HG02884 (cell line): ENCODE results near the gene TPRN.

ENCODE experiments used
- ATAC-seq: cut with Tn5 transposase; IDR thresholded peaks from one replicate; pipeline ENCODE4 v1.9.1; 2021; ENCODE audit warnings: mild to moderate bottlenecking, moderate library complexity; ENCODE audit not compliant: unreplicated experiment

Gene TPRN

DNA sequence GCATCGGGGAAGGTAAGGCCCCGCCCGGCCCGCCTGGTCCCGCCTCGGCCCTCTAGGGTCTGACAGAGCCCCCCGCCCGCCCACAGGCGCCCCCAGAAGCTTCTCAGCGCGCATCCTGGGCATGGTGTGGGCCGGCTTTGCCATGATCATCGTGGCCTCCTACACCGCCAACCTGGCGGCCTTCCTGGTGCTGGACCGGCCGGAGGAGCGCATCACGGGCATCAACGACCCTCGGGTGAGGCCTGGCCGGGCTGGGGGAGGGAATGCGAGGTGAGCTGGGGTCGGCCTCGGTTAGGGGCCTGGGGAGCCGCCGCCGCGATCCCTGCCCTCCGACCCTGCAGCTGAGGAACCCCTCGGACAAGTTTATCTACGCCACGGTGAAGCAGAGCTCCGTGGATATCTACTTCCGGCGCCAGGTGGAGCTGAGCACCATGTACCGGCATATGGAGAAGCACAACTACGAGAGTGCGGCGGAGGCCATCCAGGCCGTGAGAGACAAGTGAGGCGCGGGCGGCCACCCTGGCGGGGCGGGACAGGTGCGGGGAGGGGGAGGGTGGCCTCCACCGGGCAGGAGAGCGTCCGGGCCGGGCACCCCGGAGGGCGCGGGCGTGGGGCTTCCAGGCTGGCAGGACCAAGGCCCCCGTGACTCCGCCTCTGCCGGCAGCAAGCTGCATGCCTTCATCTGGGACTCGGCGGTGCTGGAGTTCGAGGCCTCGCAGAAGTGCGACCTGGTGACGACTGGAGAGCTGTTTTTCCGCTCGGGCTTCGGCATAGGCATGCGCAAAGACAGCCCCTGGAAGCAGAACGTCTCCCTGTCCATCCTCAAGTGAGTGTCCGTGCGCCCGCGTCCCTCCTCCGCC, 37.8 kb downstream of the TPRN start:
- no peak for ATAC-seq

DNA sequence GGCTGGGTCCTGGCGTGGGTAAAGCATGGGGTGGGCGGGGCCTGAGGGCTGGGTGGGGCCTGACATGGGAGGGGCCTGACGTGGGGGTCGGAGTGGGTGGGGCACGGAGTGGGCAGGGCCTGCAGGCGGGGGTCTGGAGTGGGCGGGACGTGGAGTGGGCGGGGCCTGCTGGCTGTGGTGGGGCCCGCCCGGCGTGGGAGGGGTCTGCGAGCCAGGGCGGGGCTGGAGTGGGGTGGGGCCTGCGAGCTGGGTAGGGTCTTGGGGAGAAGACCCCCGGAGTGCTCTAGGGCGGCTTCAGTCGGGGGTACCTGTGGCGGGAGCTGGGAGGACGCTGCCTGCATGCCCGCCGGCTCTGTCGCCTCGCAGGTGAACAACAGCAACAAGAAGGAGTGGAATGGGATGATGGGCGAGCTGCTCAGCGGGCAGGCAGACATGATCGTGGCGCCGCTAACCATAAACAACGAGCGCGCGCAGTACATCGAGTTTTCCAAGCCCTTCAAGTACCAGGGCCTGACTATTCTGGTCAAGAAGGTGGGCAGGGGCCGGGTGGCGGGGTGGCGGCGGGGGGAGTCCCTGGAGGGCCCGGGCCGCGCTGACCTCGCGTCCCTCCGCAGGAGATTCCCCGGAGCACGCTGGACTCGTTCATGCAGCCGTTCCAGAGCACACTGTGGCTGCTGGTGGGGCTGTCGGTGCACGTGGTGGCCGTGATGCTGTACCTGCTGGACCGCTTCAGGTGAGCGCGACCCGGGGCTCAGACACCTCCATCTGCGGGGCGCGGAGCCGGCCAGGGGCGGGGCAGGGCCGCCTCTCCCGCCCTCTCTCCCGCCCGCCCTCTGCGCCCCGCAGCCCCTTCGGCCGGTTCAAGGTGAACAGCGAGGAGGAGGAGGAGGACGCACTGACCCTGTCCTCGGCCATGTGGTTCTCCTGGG, 38.7 kb downstream of the TPRN start:
- ATAC-seq = no peak

DNA sequence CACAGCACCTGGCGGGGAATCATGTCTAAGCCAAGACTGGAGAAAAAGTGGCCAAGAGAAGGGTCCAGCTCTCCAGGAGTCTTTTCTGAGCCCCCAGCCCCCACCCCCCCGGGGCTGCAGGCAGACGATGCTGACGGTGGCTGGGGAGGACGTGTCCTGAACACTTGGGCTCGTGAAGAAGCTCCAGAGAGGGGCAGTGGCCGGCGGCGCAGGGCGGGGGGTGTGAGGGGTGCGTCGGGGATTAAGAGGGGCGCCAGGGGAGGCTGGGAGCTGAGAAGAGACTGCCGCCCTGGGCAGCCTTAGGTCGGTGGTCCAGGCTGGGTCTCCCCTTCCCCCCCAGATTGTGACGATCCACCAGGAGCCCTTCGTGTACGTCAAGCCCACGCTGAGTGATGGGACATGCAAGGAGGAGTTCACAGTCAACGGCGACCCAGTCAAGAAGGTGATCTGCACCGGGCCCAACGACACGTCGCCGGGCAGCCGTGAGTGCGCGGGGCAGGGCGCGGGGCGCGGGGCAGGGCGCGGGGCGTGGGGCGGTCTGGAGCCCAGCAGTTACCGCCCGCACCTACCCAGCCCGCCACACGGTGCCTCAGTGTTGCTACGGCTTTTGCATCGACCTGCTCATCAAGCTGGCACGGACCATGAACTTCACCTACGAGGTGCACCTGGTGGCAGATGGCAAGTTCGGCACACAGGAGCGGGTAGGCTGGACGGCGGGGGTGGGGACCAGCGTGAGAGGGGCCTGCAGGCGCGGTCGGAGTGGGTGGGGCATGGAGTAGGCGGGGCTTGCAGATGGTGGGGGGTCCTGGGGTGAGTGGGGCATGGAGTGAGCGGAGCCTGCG, 39.6 kb downstream of the TPRN start:
- no peak for ATAC-seq

DNA sequence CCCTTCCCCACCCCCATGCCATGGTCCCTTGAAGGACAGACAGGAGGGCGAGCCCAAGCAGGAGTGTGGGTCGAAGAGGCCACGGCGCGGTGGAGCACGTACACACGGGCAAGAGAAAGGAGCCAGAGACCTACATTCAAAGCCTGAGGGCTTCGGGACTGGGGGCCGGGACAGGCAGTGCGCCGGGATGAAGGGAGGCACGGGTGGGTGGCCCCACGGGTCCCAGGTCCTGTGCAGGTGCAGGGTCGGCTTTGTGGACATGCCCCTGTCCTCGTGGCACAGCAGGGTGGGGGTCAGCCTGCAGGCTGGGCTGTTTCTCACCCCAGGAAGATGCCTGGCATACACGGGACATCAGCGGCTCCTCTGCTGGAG, 40.5 kb downstream of the TPRN start:
- ATAC-seq = no peak

DNA sequence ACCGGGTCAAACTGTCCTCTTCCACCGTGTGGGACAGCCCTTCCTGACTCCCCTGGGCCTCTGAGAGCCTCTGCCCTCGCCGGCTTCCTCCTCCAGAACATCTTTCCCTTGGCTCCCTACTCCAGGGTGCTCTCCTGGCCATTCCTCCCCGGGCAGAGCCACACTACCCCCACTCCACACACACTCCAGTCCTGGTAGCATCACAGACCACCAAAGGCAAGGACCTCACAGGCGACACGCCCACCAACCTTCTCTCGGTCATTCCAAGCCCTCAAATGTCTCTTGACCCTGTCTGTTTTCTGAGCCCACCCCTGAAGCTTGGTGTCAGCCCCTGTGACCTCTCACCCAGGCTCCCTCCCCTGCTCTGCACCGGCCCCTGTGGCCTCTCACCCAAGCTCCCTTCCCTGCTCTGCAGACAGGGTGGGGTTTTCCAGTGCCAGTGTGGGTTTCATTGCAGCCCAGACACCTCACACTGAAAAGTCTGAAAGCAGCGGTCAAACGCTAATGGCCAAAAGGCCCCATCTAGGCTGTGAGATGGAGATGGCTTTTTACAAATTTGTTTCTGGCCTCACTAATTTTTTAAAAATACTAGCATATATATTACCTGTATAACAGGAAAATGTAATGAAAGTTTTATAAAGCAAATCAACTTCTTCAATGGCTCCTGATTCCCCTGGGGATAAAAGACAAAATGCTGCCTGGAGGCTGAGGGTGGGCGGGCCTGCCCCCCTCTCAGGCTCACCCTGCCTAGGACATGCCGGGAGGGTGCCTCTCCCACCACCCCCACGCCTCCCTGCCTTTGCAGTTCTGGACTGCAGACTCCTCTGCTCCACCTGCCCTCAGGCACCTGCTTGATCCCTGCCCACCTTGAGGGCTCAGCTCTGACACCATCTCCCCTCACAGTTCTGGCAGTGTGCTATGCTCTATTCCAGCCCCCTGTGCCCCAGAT, 41.2 kb downstream of the TPRN start:
- ATAC-seq = no peak

DNA sequence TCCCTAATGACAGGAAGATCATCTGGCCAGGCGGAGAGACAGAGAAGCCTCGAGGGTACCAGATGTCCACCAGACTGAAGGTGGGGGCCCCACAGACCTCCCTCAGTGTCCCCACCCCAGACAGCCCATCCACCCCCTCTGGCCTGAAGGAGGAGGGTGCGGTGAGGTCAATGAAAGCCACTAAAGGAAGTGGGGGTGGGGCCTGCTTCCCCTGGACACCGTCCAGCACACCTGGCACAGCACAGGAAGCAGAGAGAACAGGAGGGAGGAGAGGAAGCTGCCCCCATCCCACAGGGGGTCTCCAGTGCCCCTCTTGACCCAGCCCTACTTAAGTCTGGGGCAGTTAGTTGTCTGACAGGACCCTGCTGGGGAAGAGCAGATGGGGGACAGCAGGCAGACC, 41.9 kb downstream of the TPRN start:
- ATAC-seq = no peak

DNA sequence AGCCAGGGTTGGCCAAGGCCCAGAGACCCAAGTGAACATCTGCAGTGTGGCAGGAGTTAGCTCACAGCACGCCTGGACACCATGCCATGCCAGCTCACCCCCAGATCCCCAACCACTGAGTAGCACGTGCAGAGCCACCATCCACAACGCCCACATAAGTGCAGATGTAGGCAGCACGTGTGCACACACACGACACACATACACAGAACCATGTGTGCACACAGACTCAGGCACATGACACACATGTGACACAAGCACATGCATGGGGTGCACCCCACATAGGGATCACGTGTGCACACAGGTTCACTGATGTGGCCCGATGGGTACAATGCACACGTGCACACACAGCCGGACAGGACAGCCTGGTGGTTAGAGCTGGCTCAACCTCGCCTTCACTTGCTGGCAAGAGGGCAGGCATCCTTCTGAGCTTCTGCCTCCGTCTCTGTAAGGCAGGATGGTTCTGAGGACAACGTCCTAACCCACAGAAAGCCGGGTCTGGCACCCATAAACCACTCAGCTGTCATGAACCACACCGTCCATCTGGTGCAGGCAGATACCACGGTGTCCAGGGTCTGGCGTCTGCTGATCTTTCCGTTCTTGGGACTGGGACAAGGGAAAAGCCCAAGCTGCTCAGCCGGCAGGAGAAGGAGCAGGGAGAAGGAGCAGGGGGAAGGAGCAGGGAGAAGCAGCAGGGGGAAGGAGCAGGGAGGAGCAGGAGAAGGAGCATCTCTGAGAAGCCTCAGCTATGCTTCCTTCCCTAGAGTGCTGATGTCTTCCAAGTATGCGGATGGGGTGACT, 42.7 kb downstream of the TPRN start:
- ATAC-seq = no peak

DNA sequence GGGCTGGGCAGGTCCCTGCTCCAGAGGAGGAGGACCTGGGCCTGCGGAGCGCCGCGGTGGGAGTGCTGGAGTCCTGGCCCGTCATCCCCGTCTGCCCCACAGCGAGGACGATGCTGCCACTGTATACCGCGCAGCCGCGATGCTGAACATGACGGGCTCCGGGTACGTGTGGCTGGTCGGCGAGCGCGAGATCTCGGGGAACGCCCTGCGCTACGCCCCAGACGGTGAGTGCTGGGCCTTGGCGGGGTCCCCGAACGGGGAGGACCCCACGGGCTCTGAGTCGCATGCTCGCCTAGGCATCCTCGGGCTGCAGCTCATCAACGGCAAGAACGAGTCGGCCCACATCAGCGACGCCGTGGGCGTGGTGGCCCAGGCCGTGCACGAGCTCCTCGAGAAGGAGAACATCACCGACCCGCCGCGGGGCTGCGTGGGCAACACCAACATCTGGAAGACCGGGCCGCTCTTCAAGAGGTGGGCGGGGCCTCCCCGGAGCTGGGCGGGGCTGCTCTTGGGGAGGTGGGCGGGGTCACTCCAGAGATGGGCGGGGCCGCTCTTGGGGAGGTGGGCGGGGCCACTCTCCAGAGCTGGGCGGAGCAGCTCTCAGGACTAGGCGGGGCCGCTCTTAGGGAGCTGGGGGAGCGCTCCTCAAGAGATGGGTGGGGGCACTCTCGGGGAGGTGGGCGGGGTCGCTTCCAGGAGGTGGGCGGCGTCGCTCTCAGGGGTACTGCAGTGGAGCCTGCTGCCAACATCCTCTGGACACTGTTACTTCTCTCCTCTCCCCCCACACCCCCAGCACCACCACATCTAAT, 43.8 kb downstream of the TPRN start:
- no peak for ATAC-seq

DNA sequence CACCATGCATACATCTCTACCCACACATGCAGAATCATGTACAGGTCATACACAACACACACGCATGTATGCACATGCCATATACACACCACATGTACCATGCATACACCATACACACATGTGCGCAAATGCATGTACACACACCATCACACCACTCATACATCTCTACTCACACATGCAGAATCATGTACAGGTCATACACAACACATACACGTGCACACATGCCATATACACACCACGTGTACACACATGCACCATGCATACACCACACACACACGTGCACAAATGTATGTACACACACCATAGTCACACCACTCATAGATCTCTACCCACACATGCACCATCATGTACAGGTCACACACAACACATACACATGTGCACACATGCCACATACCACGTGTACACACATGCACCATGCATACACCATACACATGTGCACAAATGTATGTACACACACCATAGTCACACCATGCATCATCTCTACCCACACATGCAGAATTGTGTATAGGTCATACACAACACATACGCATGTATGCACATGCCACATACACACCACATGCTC, 47.6 kb downstream of the TPRN start:
- ATAC-seq = no peak

DNA sequence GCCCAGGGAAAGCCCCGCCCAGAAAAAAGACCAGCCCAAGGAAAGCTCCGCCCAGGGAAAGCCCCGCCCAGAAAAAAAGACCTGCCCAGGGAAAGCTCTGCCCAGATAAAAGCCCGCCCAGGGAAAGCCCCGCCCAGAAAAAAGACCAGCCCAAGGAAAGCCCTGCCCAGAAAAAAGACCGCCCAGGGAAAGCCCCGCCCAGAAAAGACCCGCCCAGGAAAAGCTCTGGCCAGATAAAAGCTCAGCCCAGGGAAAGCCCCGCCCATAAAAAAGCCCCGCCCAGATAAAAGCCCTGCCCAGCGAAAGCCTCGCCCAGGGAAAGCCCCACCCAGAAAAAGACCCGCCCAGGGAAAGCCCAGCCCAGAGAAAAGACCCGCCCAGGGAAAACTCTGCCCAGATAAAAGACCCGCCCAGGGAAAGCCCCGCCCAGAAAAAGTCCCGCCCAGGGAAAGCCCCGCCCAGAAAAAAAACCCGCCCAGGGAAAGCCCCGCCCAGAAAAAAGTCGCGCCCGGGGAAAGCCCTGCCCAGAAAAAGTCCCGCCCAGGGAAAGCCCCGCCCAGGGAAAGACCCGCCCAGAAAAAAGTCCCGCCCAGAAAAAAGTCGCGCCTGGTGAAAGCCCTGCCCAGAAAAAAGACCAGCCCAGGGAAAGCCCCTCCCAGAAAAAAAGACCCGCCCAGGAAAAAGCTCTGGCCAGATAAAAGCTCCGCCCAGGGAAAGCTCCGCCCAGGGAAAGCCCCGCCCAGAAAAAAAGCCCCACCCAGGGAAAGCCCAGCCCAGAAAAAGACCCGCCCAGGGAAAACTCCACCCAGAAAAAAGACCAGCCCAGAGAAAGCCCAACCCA, 49.7 kb downstream of the TPRN start:
- ATAC-seq = no peak

DNA sequence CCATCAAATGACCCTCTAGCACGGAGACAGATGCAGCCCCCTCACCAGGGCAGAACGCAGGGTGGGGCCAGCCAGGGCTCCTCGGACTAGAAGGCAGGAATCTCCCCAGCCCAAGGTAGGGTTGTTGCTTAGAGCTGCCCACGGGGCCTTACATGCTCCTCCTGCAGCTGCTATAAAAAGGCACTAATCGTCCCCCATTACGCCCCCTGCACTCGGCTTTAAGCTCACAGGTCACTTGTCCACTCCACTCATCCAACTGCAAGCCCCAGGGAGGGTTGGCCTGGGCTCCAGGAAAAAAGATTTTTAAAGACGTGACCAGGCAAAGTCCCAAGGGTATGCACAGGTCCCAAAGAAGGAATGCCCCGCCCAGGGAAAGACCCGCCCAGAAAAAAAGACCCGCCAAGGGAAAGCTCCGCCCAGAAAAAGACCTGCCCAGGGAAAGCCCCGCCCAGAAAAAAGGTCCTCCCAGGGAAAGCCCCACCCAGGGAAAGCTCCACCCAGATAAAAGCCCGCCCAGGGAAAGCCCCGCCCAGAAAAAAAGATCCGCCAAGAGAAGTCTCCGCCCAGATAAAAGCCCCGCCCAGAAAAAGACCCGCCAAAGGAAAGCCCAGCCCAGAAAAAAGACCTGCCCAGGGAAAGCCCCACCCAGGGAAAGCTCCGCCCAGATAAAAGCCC, 50.5 kb downstream of the TPRN start:
- no peak for ATAC-seq

DNA sequence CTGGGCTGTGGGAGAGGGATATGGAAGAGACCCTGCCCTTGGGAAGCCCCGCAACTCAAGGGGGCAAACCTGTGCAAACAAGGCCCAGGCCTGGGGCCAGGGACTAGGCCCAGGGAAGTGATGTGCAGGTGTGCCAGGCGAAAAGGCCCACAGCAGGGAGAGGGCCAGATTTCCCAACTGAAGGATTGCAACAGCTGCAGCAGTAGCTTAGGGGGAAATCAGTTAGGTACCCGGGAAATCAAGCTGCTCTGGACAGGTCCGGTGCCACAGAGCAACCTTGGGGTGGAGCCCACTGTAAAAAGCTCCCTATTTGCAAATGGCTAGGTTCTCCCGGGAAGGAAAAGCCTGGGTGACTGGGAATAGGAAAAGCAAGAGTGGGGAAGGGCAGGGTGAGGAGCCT, 51.2 kb downstream of the TPRN start:
- ATAC-seq = no peak

DNA sequence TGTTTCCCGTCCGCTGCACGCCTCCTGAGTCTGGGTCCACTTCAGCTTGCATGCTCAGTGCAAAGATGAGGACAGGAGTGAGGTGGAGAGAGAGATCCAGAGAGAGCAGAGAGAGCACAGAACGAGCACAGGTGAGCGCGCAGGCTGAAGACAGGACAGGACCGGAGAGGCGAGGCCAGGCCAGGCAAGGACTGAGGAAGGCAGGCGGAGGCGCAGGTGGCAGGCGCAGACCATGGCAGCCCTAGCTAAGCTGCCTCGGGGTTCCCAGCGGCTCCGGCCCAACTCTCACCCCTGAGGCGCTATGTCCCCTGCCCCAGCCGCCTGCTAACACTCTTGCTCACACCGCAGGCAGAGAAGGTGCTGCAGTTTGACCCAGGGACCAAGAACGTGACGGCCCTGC, 51.9 kb downstream of the TPRN start:
- no peak for ATAC-seq

DNA sequence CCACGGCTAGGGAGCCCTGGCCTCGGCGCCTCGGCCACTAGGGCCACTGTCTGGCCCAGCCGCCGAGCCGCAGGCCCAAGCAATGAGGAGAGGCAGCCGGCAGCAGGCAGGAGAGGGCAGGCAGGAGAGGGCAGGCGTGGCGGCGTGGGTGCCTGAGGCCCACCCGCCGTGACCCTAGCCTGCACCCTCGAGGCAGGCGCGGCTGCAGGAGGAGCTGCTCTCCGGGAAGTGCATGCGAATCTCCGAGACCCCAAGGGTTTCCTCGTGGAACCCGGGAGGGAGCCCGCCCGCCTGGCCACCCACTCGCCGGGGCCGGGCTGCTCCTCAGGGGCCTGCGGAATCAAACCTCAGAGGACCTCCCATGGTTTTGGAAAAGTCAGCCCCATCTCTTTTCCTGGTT, 52.3 kb downstream of the TPRN start:
- ATAC-seq = no peak

DNA sequence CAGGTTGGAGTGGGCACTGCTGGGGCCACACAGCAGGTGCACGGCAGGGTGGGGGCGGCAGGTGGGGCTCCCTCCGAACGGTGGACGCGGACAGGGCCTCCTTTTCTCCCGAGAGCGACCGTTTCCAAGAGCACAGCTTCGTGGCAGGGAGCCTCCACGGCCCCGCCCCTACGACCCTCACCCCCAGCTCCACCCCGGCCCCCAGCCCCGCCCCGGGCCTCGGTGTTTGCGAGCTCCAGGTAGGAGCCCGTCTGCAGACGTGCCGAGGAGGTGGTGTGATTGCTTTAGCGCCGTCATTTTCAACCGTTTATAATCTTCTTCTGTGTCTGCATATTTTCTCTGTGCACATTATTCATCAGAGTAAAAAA, 52.8 kb downstream of the TPRN start:
- no peak for ATAC-seq

DNA sequence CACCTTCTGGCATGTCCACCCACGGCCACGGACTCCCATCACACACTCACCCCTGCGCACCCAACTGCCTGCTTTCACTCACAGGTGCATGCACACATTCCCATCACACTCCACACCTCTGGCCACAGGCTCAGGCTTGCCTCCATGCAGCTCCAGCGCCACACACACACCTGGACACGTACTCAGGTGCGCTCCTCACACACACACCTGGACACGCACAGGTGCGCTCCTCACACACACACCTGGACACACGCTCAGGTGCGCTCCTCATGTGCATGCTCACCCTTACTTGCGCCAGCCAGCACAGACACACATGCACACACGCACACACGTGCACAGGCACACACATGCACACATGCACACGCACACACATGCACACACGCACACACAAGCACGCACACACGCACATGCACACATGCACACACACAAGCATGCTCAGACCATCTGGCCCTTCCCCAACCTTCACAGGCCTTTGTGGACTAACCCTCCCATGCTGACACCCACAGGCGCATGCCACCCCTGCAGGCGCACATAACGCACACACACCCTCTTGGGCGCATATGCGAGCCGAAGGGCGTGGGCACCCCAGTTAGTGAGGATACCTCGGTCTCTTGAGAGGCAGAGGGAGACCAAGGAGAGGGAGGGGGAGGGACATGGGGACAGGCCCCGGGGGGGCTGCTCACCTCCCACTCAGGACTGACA, 53.3 kb downstream of the TPRN start:
- no peak for ATAC-seq
